HL-60 (cell line): ENCODE results near the gene MICAL2.
A peak's percentile ranks its signal among the peaks of the same experiment; 100 is the strongest.

Experiments
- DNase-seq, 2 experiments: peaks; one replicate each; pipeline ENCODE4 v3.0.0-alpha.2; 2010 to 2020; ENCODE audit warnings: low read depth in 1 of 2, low spot score in 1 of 2
- H3K27ac ChIP-seq: fragments of 250-450 bp; sonication (Bioruptor Pico); replicated peaks from 2 replicates; pipeline ENCODE4 v1.5.1; 2020; ENCODE audit warnings: mild to moderate bottlenecking, moderate library complexity
- H3K27me3 ChIP-seq: fragments of 250-450 bp; sonication (Bioruptor Pico); 2 replicates; pipeline ENCODE4 v1.5.1; 2021; ENCODE audit warnings: mild to moderate bottlenecking, moderate library complexity; ENCODE audit not compliant: insufficient read depth, poor library complexity, severe bottlenecking
- H3K4me3 ChIP-seq: replicated peaks from 2 replicates; pipeline ENCODE4 v1.5.1; 2011; ENCODE audit warnings: mild to moderate bottlenecking, control low read depth, low read length; ENCODE audit not compliant: insufficient read depth
- CTCF ChIP-seq: IDR thresholded peaks from one replicate; pipeline ENCODE4 v1.5.1; 2011; ENCODE audit warnings: low read length, control low read depth, inconsistent platforms; ENCODE audit not compliant: insufficient read depth
- GABPA ChIP-seq: IDR thresholded peaks from 2 replicates; pipeline ENCODE4 v1.6.1; 2012; ENCODE audit warnings: low read depth
- POLR2AphosphoS5 ChIP-seq: IDR thresholded peaks from 2 replicates; pipeline ENCODE4 v1.6.1; 2012; ENCODE audit warnings: low read depth
- REST ChIP-seq: IDR thresholded peaks from 2 replicates; pipeline ENCODE4 v1.6.1; 2012; ENCODE audit warnings: low read depth; ENCODE audit not compliant: insufficient replicate concordance
- SPI1 ChIP-seq: IDR thresholded peaks from 2 replicates; pipeline ENCODE4 v1.6.1; 2012; ENCODE audit warnings: low read depth, mild to moderate bottlenecking, borderline replicate concordance

Gene MICAL2

GRCh38 chr11:12085371-12086251 lies 24.8 kb upstream of the MICAL2 start:
- H3K27me3 ChIP-seq, result no peaks in the 10 kb centered on the region
- TF ChIP-seq GABPA (no peak), REST (no peak)
- H3K4me3 ChIP-seq, result no peak overlapping the region
- no peak overlapping the region for H3K27ac ChIP-seq
- DNase-seq, result no peak

- DNase-seq, result peak in 1 of 2 experiments; percentile 25
- no peak overlapping the region for H3K27ac ChIP-seq
Observed at GRCh38 chr11:12086271-12087074, 23.9 kb upstream of the MICAL2 start.

GRCh38 chr11:12087075-12088004 lies 23.1 kb upstream of the MICAL2 start:
- DNase-seq, result peak in 1 of 2 experiments; percentile 25
- H3K27ac ChIP-seq, result peak overlapping the region; percentile 43; the same call in 1 of the 2 replicates
- H3K27me3 ChIP-seq, result no peaks in the 10 kb centered on the region
- TF ChIP-seq POLR2AphosphoS5 (no peak), REST (no peak), GABPA (no peak), SPI1 (peak; percentile 23; the same call in 1 of the 2 replicates)
- H3K4me3 ChIP-seq, result no peak overlapping the region

More at GRCh38 chr11:12086271-12087074, 23.9 kb upstream of the MICAL2 start:
- H3K27me3 ChIP-seq, result no peaks in the 10 kb centered on the region
- TF ChIP-seq SPI1, result peak; percentile 20; the same call in 1 of the 2 replicates
- no peak for TF ChIP-seq CTCF
- no peak overlapping the region for H3K4me3 ChIP-seq

- Histone ChIP-seq H3K4me3 (no peak overlapping the region), H3K27ac (no peak overlapping the region), H3K27me3 (no peaks in the 10 kb centered on the region)
- TF ChIP-seq REST, result no peak
- no peak for TF ChIP-seq POLR2AphosphoS5
- TF ChIP-seq SPI1, result no peak
- TF ChIP-seq CTCF, result no peak
- TF ChIP-seq GABPA, result no peak
- no peak for DNase-seq
Observed at GRCh38 chr11:12088047-12088481, 22.3 kb upstream of the MICAL2 start.
